HL-60 (cell line): ENCODE data around the gene FZD2.

Experiments used
- DNase-seq, 2 experiments: peaks; one replicate each; pipeline ENCODE4 v3.0.0-alpha.2; 2010 to 2020; ENCODE audit warnings: low read depth in 1 of 2, low spot score in 1 of 2
- H3K27ac ChIP-seq: fragments of 250-450 bp; sonication (Bioruptor Pico); replicated peaks from 2 replicates; pipeline ENCODE4 v1.5.1; 2020; ENCODE audit warnings: mild to moderate bottlenecking, moderate library complexity
- H3K27me3 ChIP-seq: fragments of 250-450 bp; sonication (Bioruptor Pico); 2 replicates; pipeline ENCODE4 v1.5.1; 2021; ENCODE audit warnings: mild to moderate bottlenecking, moderate library complexity; ENCODE audit not compliant: insufficient read depth, poor library complexity, severe bottlenecking
- H3K4me3 ChIP-seq: replicated peaks from 2 replicates; pipeline ENCODE4 v1.5.1; 2011; ENCODE audit warnings: mild to moderate bottlenecking, control low read depth, low read length; ENCODE audit not compliant: insufficient read depth
- CTCF ChIP-seq: IDR thresholded peaks from one replicate; pipeline ENCODE4 v1.5.1; 2011; ENCODE audit warnings: low read length, control low read depth, inconsistent platforms; ENCODE audit not compliant: insufficient read depth
- GABPA ChIP-seq: IDR thresholded peaks from 2 replicates; pipeline ENCODE4 v1.6.1; 2012; ENCODE audit warnings: low read depth
- POLR2AphosphoS5 ChIP-seq: IDR thresholded peaks from 2 replicates; pipeline ENCODE4 v1.6.1; 2012; ENCODE audit warnings: low read depth
- SPI1 ChIP-seq: IDR thresholded peaks from 2 replicates; pipeline ENCODE4 v1.6.1; 2012; ENCODE audit warnings: low read depth, mild to moderate bottlenecking, borderline replicate concordance
- TF ChIP-seq, protein P1 (sequence below): IDR thresholded peaks from 2 replicates; pipeline ENCODE4 v1.6.1; 2012; ENCODE audit warnings: low read depth; ENCODE audit not compliant: insufficient replicate concordance

The FZD2 gene

GRCh38 chr17:44591206-44591605, 33.9 kb downstream of the FZD2 start:
- H3K4me3 ChIP-seq, result no peak overlapping the region
- peaks cover 3% of the 10 kb centered on the region for H3K27me3 ChIP-seq
- no peak for TF ChIP-seq POLR2AphosphoS5
- TF ChIP-seq CTCF, result no peak
- H3K27ac ChIP-seq, result no peak overlapping the region
- no peak for DNase-seq

- Histone ChIP-seq H3K27me3 (no peaks in the 10 kb centered on the region), H3K27ac (no peak overlapping the region), H3K4me3 (no peak overlapping the region)
- no peak for DNase-seq
- TF ChIP-seq POLR2AphosphoS5, result no peak
- TF ChIP-seq GABPA, result no peak
- TF ChIP-seq, protein P1, sequence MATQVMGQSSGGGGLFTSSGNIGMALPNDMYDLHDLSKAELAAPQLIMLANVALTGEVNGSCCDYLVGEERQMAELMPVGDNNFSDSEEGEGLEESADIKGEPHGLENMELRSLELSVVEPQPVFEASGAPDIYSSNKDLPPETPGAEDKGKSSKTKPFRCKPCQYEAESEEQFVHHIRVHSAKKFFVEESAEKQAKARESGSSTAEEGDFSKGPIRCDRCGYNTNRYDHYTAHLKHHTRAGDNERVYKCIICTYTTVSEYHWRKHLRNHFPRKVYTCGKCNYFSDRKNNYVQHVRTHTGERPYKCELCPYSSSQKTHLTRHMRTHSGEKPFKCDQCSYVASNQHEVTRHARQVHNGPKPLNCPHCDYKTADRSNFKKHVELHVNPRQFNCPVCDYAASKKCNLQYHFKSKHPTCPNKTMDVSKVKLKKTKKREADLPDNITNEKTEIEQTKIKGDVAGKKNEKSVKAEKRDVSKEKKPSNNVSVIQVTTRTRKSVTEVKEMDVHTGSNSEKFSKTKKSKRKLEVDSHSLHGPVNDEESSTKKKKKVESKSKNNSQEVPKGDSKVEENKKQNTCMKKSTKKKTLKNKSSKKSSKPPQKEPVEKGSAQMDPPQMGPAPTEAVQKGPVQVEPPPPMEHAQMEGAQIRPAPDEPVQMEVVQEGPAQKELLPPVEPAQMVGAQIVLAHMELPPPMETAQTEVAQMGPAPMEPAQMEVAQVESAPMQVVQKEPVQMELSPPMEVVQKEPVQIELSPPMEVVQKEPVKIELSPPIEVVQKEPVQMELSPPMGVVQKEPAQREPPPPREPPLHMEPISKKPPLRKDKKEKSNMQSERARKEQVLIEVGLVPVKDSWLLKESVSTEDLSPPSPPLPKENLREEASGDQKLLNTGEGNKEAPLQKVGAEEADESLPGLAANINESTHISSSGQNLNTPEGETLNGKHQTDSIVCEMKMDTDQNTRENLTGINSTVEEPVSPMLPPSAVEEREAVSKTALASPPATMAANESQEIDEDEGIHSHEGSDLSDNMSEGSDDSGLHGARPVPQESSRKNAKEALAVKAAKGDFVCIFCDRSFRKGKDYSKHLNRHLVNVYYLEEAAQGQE, result no peak
- no peak for TF ChIP-seq SPI1
- TF ChIP-seq CTCF, result no peak
Observed at GRCh38 chr17:44593156-44593555, 35.9 kb downstream of the FZD2 start.

- Histone ChIP-seq H3K4me3 (no peak overlapping the region), H3K27me3 (no peaks in the 10 kb centered on the region), H3K27ac (no peak overlapping the region)
- DNase-seq, result no peak
- no peak for TF ChIP-seq SPI1
- TF ChIP-seq, protein P1, result no peak
- TF ChIP-seq CTCF, result no peak
- no peak for TF ChIP-seq GABPA
- TF ChIP-seq POLR2AphosphoS5, result no peak
Observed at GRCh38 chr17:44595216-44595775, 38.0 kb downstream of the FZD2 start.

DNA sequence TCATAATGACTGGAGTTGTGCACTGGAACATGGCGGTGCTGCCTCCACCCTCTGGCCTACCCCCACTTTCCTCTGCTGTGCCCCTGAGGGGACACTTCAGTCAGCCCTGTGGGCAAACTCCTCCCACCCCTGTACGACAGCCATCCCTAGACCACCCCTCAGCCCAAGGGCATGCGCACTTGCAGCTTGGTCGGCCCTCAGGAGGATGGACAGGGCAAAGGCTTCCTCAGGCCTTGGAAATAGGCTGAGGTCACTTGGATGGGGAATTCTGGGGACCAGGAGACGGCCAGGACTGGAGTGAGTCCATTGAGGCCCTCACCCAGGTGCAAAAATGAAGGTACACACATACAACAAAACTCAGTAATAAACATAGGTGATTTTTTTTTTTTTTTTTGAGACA, 41.0 kb downstream of the FZD2 start:
- no peak for DNase-seq
- TF ChIP-seq POLR2AphosphoS5 (no peak), GABPA (no peak), CTCF (no peak), SPI1 (no peak)
- TF ChIP-seq, protein P1, result no peak
- Histone ChIP-seq H3K27me3 (no peaks in the 10 kb centered on the region), H3K4me3 (no peak overlapping the region), H3K27ac (no peak overlapping the region)
